HepG2 (cell line): ENCODE results near the gene PIEZO1. TPM values are rescaled to one million over a fixed set of nuclear protein-coding genes. Genes with fewer than 3 reads are reported as not detected.

Experiments
- ARNTL ChIP-seq: sonication (generic); formaldehyde crosslinking; IDR thresholded peaks from 2 replicates; pipeline ENCODE4 v1.4.0; 2020; ENCODE audit warnings: mild to moderate bottlenecking, missing genetic modification reagents
- KDM5A ChIP-seq: fragments of 200-600 bp; sonication (generic); IDR thresholded peaks from 2 replicates; pipeline ENCODE4 v1.7.0; 2018; ENCODE audit warnings: antibody characterized with exemption, mild to moderate bottlenecking, low read length, borderline replicate concordance
- NFIC ChIP-seq: IDR thresholded peaks from 2 replicates; pipeline ENCODE4 v1.6.1; 2012; ENCODE audit warnings: mild to moderate bottlenecking, low read length, inconsistent platforms
- PAX8 ChIP-seq: sonication (generic); formaldehyde crosslinking; IDR thresholded peaks from 2 replicates; pipeline ENCODE4 v1.8.0; 2022; ENCODE audit warnings: mild to moderate bottlenecking, missing genetic modification reagents, borderline replicate concordance
- PCBP1 ChIP-seq: fragments of 200-400 bp; formaldehyde crosslinking; IDR thresholded peaks from 2 replicates; pipeline ENCODE4 v1.6.1; 2017; ENCODE audit warnings: mild to moderate bottlenecking, low read depth, low read length, borderline replicate concordance
- POLR2G ChIP-seq: fragments of 200-400 bp; formaldehyde crosslinking; IDR thresholded peaks from 2 replicates; pipeline ENCODE4 v1.6.1; 2018; ENCODE audit warnings: mild to moderate bottlenecking, low read depth, low read length, moderate library complexity
- SP1 ChIP-seq, 2 experiments: fragments of 450-650 bp in 1 of 2; sonication (generic) in 1 of 2; formaldehyde crosslinking in 1 of 2; IDR thresholded peaks; 2 replicates each; pipeline versions ENCODE4 v1.4.0 to v1.6.1; 2016 to 2020; ENCODE audit warnings: missing genetic modification reagents in 1 of 2
- TGIF2 ChIP-seq: IDR thresholded peaks from 2 replicates; pipeline ENCODE4 v1.6.1; 2016; ENCODE audit warnings: control low read depth, missing compliant biosample characterization
- ZFAT ChIP-seq: sonication (generic); formaldehyde crosslinking; conservative IDR thresholded peaks from 2 replicates; pipeline ENCODE4 v1.8.1; 2023; ENCODE audit warnings: missing genetic modification reagents, inconsistent platforms
- ZNF331 ChIP-seq: sonication (generic); formaldehyde crosslinking; IDR thresholded peaks from 2 replicates; pipeline ENCODE4 v1.4.0; 2020; ENCODE audit warnings: missing genetic modification reagents
- ZNF570 ChIP-seq: sonication (generic); formaldehyde crosslinking; IDR thresholded peaks from 2 replicates; pipeline ENCODE4 v1.4.0; 2020; ENCODE audit warnings: mild to moderate bottlenecking, missing genetic modification reagents, borderline replicate concordance
- ZNF709 ChIP-seq: sonication (generic); formaldehyde crosslinking; IDR thresholded peaks from 2 replicates; pipeline ENCODE4 v1.5.0; 2020; ENCODE audit warnings: mild to moderate bottlenecking, missing genetic modification reagents
- ZNF790 ChIP-seq: sonication (generic); formaldehyde crosslinking; IDR thresholded peaks from 2 replicates; pipeline ENCODE4 v1.8.0; 2022; ENCODE audit warnings: missing genetic modification reagents, mild to moderate bottlenecking, borderline replicate concordance
- ZSCAN22 ChIP-seq: sonication (generic); formaldehyde crosslinking; IDR thresholded peaks from 2 replicates; pipeline ENCODE4 v1.4.0; 2020; ENCODE audit warnings: mild to moderate bottlenecking, missing genetic modification reagents
- polyA plus RNA-seq, 8 experiments: library from polyadenylated mRNA; depleted of rRNA in 3 of 8; stranded (reverse) in 7 of 8; unstranded in 1 of 8; fragments of >200 nt; fragmentation: Illumina TruSeq in 4 of 8; extraction: Trizol in 4 of 8; gene quantifications; 2 replicates each; pipeline versions ENCODE4 v1.2.1 to v1.2.3, GENCODE V29; 2011 to 2016; ENCODE audit warnings: low read depth in 4 of 8, missing spikeins in 1 of 8, mixed read lengths in 1 of 8; ENCODE audit not compliant: insufficient read depth in 1 of 8
- total RNA-seq, 5 experiments: library from RNA; depleted of rRNA; stranded (reverse); fragments of >200 nt; fragmentation: Illumina TruSeq; extraction: Trizol; gene quantifications; 2 replicates each; pipeline ENCODE4 v1.2.3, GENCODE V29; 2016; ENCODE audit warnings: low read depth in 1 of 5
- TF ChIP-seq, protein P1 (sequence below): sonication (generic); formaldehyde crosslinking; IDR thresholded peaks from 2 replicates; pipeline ENCODE4 v1.8.1; 2022; ENCODE audit warnings: low read depth, mild to moderate bottlenecking, missing genetic modification reagents
- TF ChIP-seq, protein P2 (sequence below): sonication (generic); formaldehyde crosslinking; IDR thresholded peaks from 2 replicates; pipeline ENCODE4 v1.8.0; 2022; ENCODE audit warnings: missing genetic modification reagents, mild to moderate bottlenecking, inconsistent platforms, borderline replicate concordance
- TF ChIP-seq, protein P3 (sequence below): sonication (generic); formaldehyde crosslinking; IDR thresholded peaks from 2 replicates; pipeline ENCODE4 v1.5.1; 2020; ENCODE audit warnings: missing genetic modification reagents, mild to moderate bottlenecking, borderline replicate concordance
- TF ChIP-seq, protein P4 (sequence below), 2 experiments: sonication (generic) in 1 of 2; formaldehyde crosslinking in 1 of 2; IDR thresholded peaks; 2 replicates each; pipeline versions ENCODE4 v1.4.0 to v1.6.1; 2018 to 2020; ENCODE audit warnings: missing genetic modification reagents in 2 of 2, borderline replicate concordance in 1 of 2, low read depth in 1 of 2, mild to moderate bottlenecking in 1 of 2, missing biosample characterization in 1 of 2
- TF ChIP-seq, protein P5 (sequence below): sonication (generic); formaldehyde crosslinking; IDR thresholded peaks from 2 replicates; pipeline ENCODE4 v1.9.0; 2021; ENCODE audit warnings: missing genetic modification reagents, borderline replicate concordance

The PIEZO1 gene
- total and polyA plus RNA-seq, 2 of the 13 experiments (the other 11 are each of a cell fraction or from before 2014, with no cell fraction given): 67.9 to 85.0 TPM

DNA sequence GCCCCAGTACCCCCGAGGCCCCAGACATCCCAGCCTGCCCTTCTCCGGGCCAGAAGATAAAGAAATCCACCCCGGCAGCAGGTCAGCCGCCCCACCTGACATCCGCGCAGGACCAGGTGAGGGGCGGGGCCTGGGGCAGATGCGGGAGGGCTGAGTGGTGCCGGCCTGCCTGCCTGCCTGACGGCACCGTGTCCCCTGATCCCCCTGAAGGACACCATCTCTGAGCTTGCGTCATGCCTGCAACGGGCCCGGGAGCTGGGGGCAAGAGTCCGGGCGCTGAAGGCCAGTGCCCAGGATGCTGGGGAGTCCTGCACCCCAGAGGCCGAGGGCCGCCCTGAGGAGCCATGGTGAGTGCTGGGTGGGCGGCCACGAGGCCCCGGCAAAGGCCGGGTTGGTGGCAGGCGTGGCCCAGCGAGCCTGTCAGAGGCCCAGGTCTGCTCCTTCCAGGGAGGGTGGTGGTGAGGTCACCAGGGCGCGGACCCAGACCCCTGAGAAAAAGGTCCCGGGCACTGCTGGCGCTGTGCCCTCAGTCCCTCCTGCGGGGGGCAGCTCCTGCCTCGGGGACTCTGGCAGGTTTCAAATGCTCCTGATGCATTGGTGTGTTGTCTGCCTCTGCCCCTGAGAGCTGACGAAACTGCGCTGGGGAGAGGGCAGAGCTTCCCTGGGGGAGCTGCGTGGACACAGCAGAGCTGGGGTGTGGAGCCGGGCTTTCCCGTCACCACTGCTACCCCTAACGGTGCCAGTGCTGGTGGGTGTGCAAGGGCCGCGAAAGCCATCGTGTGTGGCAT, 19.7 kb upstream of the PIEZO1 start (continued):
- TF ChIP-seq KDM5A: no peak
- no peak for TF ChIP-seq ZNF790 (CRISPR knock-in tag)
- TF ChIP-seq, protein P1, sequence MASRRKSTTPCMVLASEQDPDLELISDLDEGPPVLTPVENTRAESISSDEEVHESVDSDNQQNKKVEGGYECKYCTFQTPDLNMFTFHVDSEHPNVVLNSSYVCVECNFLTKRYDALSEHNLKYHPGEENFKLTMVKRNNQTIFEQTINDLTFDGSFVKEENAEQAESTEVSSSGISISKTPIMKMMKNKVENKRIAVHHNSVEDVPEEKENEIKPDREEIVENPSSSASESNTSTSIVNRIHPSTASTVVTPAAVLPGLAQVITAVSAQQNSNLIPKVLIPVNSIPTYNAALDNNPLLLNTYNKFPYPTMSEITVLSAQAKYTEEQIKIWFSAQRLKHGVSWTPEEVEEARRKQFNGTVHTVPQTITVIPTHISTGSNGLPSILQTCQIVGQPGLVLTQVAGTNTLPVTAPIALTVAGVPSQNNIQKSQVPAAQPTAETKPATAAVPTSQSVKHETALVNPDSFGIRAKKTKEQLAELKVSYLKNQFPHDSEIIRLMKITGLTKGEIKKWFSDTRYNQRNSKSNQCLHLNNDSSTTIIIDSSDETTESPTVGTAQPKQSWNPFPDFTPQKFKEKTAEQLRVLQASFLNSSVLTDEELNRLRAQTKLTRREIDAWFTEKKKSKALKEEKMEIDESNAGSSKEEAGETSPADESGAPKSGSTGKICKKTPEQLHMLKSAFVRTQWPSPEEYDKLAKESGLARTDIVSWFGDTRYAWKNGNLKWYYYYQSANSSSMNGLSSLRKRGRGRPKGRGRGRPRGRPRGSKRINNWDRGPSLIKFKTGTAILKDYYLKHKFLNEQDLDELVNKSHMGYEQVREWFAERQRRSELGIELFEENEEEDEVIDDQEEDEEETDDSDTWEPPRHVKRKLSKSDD (CRISPR knock-in tag): 0 out of 2 replicates have a peak, but pooled peaks have one; percentile 21
- TF ChIP-seq TGIF2 (CRISPR knock-in tag): peak; percentile 83; the same call in 1 of the 2 replicates
- TF ChIP-seq, protein P2, sequence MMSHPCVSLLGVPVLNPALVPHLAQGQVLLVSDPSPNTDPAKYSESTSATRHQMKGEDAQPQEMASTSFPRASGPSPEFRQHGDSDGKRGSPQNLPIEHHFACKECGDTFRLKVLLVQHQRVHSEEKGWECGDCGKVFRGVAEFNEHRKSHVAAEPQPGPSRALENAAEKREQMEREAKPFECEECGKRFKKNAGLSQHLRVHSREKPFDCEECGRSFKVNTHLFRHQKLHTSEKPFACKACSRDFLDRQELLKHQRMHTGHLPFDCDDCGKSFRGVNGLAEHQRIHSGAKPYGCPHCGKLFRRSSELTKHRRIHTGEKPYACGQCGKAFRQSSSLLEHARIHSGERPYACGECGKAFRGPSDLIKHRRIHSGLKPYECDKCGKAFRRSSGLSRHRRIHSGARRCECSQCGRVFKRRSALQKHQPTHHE (CRISPR knock-in tag): no peak
- 0 out of 2 replicates have a peak, but pooled peaks have one; percentile 32 for TF ChIP-seq ZNF331 (CRISPR knock-in tag)
- no peak; the same call in 1 of the 2 replicates for TF ChIP-seq ARNTL
- TF ChIP-seq ZNF709 (CRISPR knock-in tag): 0 out of 2 replicates have a peak, but pooled peaks have one; percentile 28
- TF ChIP-seq SP1 (IDR thresholded peaks at IDR 0.05): no peak
- TF ChIP-seq SP1 (CRISPR knock-in tag; IDR thresholded peaks at IDR 0.05): peak; percentile 63; the same call in 1 of the 2 replicates
- TF ChIP-seq PCBP1: no peak; the same call in 1 of the 2 replicates
- TF ChIP-seq, protein P3, sequence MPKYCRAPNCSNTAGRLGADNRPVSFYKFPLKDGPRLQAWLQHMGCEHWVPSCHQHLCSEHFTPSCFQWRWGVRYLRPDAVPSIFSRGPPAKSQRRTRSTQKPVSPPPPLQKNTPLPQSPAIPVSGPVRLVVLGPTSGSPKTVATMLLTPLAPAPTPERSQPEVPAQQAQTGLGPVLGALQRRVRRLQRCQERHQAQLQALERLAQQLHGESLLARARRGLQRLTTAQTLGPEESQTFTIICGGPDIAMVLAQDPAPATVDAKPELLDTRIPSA (CRISPR knock-in tag): 0 out of 2 replicates have a peak, but pooled peaks have one; percentile 76
- TF ChIP-seq ZFAT (CRISPR knock-in tag): no peak
- peak; percentile 61 for TF ChIP-seq POLR2G
- TF ChIP-seq, protein P4, sequence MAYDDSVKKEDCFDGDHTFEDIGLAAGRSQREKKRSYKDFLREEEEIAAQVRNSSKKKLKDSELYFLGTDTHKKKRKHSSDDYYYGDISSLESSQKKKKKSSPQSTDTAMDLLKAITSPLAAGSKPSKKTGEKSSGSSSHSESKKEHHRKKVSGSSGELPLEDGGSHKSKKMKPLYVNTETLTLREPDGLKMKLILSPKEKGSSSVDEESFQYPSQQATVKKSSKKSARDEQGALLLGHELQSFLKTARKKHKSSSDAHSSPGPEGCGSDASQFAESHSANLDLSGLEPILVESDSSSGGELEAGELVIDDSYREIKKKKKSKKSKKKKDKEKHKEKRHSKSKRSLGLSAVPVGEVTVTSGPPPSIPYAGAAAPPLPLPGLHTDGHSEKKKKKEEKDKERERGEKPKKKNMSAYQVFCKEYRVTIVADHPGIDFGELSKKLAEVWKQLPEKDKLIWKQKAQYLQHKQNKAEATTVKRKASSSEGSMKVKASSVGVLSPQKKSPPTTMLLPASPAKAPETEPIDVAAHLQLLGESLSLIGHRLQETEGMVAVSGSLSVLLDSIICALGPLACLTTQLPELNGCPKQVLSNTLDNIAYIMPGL (CRISPR knock-in tag; IDR thresholded peaks at IDR 0.05; ENCODE audit: borderline replicate concordance in 1 of 2, low read depth in 1 of 2): 0 out of 4 replicates have a peak, but pooled peaks of 1 of the 2 experiments have one; percentile 24
- no peak for TF ChIP-seq PAX8 (CRISPR knock-in tag)
- TF ChIP-seq ZNF570 (CRISPR knock-in tag): no peak
- TF ChIP-seq, protein P5, sequence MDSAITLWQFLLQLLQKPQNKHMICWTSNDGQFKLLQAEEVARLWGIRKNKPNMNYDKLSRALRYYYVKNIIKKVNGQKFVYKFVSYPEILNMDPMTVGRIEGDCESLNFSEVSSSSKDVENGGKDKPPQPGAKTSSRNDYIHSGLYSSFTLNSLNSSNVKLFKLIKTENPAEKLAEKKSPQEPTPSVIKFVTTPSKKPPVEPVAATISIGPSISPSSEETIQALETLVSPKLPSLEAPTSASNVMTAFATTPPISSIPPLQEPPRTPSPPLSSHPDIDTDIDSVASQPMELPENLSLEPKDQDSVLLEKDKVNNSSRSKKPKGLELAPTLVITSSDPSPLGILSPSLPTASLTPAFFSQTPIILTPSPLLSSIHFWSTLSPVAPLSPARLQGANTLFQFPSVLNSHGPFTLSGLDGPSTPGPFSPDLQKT (CRISPR knock-in tag): no peak
- TF ChIP-seq NFIC: no peak
- no peak for TF ChIP-seq ZSCAN22 (CRISPR knock-in tag)
